GM12878 (cell line): ENCODE results near the gene HIVEP3. TPM values are rescaled to one million over a fixed set of nuclear protein-coding genes. Genes with fewer than 3 reads are reported as not detected.

Experiments
- ATAC-seq: fragments of 200-7000 bp; cut with Tn5 transposase; 3 replicates; pipeline ENCODE4 v1.9.1; 2020; ENCODE audit warnings: mild to moderate bottlenecking, moderate library complexity
- BruUV-seq: library from RNA; stranded (reverse); fragments of 400-500 nt; replicated peaks from 2 replicates; lab custom pipeline; 2021; lab: Mats Ljungman, UMichigan
- CTCF ChIA-PET: fragments of 300-600 bp; sonication (Branson Sonifier 250); formaldehyde crosslinking; extraction: SDS; loops from one replicate; lab custom pipeline; 2021; ENCODE audit warnings: inconsistent platforms; lab: Yijun Ruan, JAX
- POLR2A ChIA-PET: fragments of 350-600 bp; formaldehyde crosslinking; extraction: SDS; loops from one replicate; lab custom pipeline; 2021; ENCODE audit warnings: inconsistent platforms; lab: Charles Lee
- RAD21 ChIA-PET: fragments of 300-600 bp; sonication (Branson Sonifier 250); formaldehyde crosslinking; loops from one replicate; lab custom pipeline; 2023; ENCODE audit warnings: antibody characterized with exemption; ENCODE audit not compliant: unreplicated experiment; lab: Charles Lee
- SMC1A ChIA-PET: fragments of 300-600 bp; sonication (Branson Sonifier 250); formaldehyde crosslinking; loops from one replicate; lab custom pipeline; 2023; ENCODE audit not compliant: unreplicated experiment, uncharacterized antibody; lab: Charles Lee
- DNase-seq: peaks from one replicate; pipeline ENCODE4 v3.0.0-alpha.2; 2011; ENCODE audit warnings: low read depth, low spot score
- FAIRE-seq: peaks from 3 replicates; lab custom pipeline; 2011; peaks lifted over from hg19 to GRCh38; lab: Jason Lieb, UNC
- H2AFZ ChIP-seq: 2 replicates; pipeline ENCODE4 v1.6.0; 2011; ENCODE audit warnings: low read depth, low read length, control low read depth; ENCODE audit not compliant: control insufficient read depth
- H3K27ac ChIP-seq: 2 replicates; pipeline ENCODE4 v1.5.1; 2011; ENCODE audit warnings: control low read depth; ENCODE audit not compliant: control insufficient read depth, insufficient read depth
- H3K27me3 ChIP-seq, 2 experiments: replicated peaks in 1 of 2; 2 replicates each; pipeline versions ENCODE4 v1.6.0 to v1.6.1; 2011; ENCODE audit warnings: low read length in 1 of 2; ENCODE audit not compliant: control insufficient read depth in 2 of 2, insufficient read depth in 2 of 2
- H3K36me3 ChIP-seq, 2 experiments: 2 replicates each; pipeline ENCODE4 v1.5.1; 2011; ENCODE audit warnings: low read length in 1 of 2; ENCODE audit not compliant: control insufficient read depth in 2 of 2, insufficient read depth in 2 of 2
- H3K4me1 ChIP-seq: 2 replicates; pipeline ENCODE4 v1.6.1; 2011; ENCODE audit warnings: mild to moderate bottlenecking, low read length, moderate library complexity, mixed read lengths; ENCODE audit not compliant: control insufficient read depth, insufficient read depth
- H3K4me2 ChIP-seq: 2 replicates; pipeline ENCODE4 v1.6.0; 2011; ENCODE audit warnings: control low read depth; ENCODE audit not compliant: control insufficient read depth, insufficient read depth
- H3K4me3 ChIP-seq: fragments of 200-600 bp; sonication (generic); 2 replicates; pipeline ENCODE4 v1.5.1; 2016
- H3K79me2 ChIP-seq: 2 replicates; pipeline ENCODE4 v1.6.0; 2011; ENCODE audit warnings: low read length; ENCODE audit not compliant: control insufficient read depth, insufficient read depth
- H3K9ac ChIP-seq: 2 replicates; pipeline ENCODE4 v1.8.0; 2011; ENCODE audit warnings: low read length, control low read depth, mixed read lengths; ENCODE audit not compliant: control insufficient read depth, insufficient read depth
- H3K9me3 ChIP-seq: replicated peaks from 3 replicates; pipeline ENCODE4 v1.5.1; 2011; ENCODE audit warnings: mild to moderate bottlenecking, low read length; ENCODE audit not compliant: control insufficient read depth, insufficient read depth
- H4K20me1 ChIP-seq: 2 replicates; pipeline ENCODE4 v1.6.0; 2011; ENCODE audit not compliant: control insufficient read depth, insufficient read depth
- CEBPB ChIP-seq, 2 experiments: fragments of 150-350 bp in 1 of 2; IDR thresholded peaks; 2 replicates each; pipeline ENCODE4 v1.6.1; 2012 to 2014; ENCODE audit warnings: low read depth in 2 of 2, low read length in 2 of 2, borderline replicate concordance in 1 of 2, inconsistent platforms in 1 of 2
- HDGF ChIP-seq: fragments of 450-650 bp; IDR thresholded peaks from 2 replicates; pipeline ENCODE4 v1.6.1; 2016; ENCODE audit warnings: antibody characterized with exemption
- IKZF2 ChIP-seq, 2 experiments: fragments of 450-650 bp; IDR thresholded peaks; 2 replicates each; pipeline ENCODE4 v1.6.1; 2017; ENCODE audit warnings: mild to moderate bottlenecking in 2 of 2, moderate library complexity in 2 of 2
- MYC ChIP-seq: IDR thresholded peaks from 2 replicates; pipeline ENCODE4 v1.6.1; 2011; ENCODE audit warnings: mild to moderate bottlenecking, low read length, moderate library complexity, inconsistent platforms; ENCODE audit not compliant: insufficient read depth, insufficient replicate concordance, insufficient read length, severe bottlenecking
- RAD21 ChIP-seq: IDR thresholded peaks from 2 replicates; pipeline ENCODE4 v1.6.1; 2011; ENCODE audit warnings: mild to moderate bottlenecking, low read depth, low read length, moderate library complexity; ENCODE audit not compliant: insufficient read depth
- SMC3 ChIP-seq: IDR thresholded peaks from 2 replicates; pipeline ENCODE4 v1.6.1; 2011; ENCODE audit warnings: low read length, improper control_type of control experiment, borderline replicate concordance
- TAF1 ChIP-seq: IDR thresholded peaks from 2 replicates; pipeline ENCODE4 v1.6.1; 2011; ENCODE audit warnings: mild to moderate bottlenecking, low read depth, low read length, borderline replicate concordance
- YY1 ChIP-seq: IDR thresholded peaks from 2 replicates; pipeline ENCODE4 v1.6.1; 2011; ENCODE audit warnings: low read depth, mild to moderate bottlenecking, low read length
- WGBS: methylation state at CpG from one replicate; pipeline ENCODE4 v1.1.6; 2016; ENCODE audit warnings: low lambda C conversion rate; ENCODE audit not compliant: insufficient replicate concordance, insufficient coverage; ENCODE audit errors: missing lambda C conversion rate; 5-methylcytosine and 5-hydroxymethylcytosine counted together
- in situ Hi-C: fragments of 300-500 bp; cut with MboI; formaldehyde crosslinking; loops from 9 replicates; pipeline ENCODE4 v1.14.3; 2018; ENCODE audit warnings: mixed read lengths
- intact Hi-C: fragments of 100-400 bp; cut with micrococcal nuclease; formaldehyde crosslinking; loops from one replicate; pipeline ENCODE4 v1.14.2; 2022; ENCODE audit not compliant: unreplicated experiment
- polyA plus RNA-seq, 11 experiments: library from polyadenylated mRNA; depleted of rRNA in 4 of 11; unstranded in 6 of 11; stranded (reverse) in 5 of 11; fragments of >200 nt; fragmentation: Nextera tagmentation in 4 of 11; fragmentation: Illumina TruSeq in 1 of 11; extraction: Ambion mirVana in 4 of 11; extraction: Trizol in 1 of 11; gene quantifications; 1 replicate in 1 of 11; 2 replicates in 10 of 11; pipeline versions ENCODE4 v1.2.1 to v1.2.3, GENCODE V29; 2011 to 2016; ENCODE audit warnings: inconsistent platforms in 2 of 11, missing spikeins in 2 of 11, low read depth in 1 of 11
- total RNA-seq, 4 experiments: library from RNA; depleted of rRNA in 3 of 4; stranded (reverse); fragments of >200 nt in 3 of 4; fragmentation: Illumina TruSeq in 1 of 4; extraction: Trizol in 1 of 4; gene quantifications; 2 replicates each; pipeline versions ENCODE4 v1.2.1 to v1.2.3, GENCODE V29; 2013 to 2021
- TF ChIP-seq, protein P1 (sequence below): fragments of 450-650 bp; IDR thresholded peaks from 2 replicates; pipeline ENCODE4 v1.6.1; 2017; ENCODE audit warnings: mild to moderate bottlenecking

The HIVEP3 gene
- total and polyA plus RNA-seq, 10 of the 15 experiments (the other 5 are each of a cell fraction or from before 2014, with no cell fraction given), result 1.8 to 13.6 (median 3.8) TPM

DNA sequence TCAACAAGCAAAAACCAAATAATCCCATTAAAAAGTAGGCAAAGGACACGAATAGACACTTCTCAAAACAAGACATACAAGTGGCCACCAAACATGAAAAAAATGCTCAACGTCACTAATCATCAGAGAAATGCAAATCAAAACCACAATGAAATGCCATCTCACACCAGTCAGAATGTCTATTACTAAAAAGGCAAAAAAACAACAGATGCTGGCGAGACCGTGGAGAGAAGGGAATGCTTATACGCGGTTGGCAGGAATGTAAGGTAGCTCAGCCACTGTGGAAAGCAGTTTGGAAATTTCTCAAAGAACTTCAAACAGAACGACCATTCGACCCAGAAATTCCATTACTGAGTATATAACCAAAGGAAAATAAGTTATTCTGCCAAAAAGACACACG, 289.2 kb downstream of the HIVEP3 start:
- Histone ChIP-seq H3K79me2 (peaks cover 2% of the 10 kb centered on the region; the same call in 1 of the 2 replicates), H3K36me3 (peaks cover 0 to 3% of the 10 kb centered on the region in 2 experiments; a peak in 2 of 4 replicates), H2AFZ (no peak overlapping the region), H3K4me3 (no peak overlapping the region), H3K4me1 (peaks cover 4% of the 10 kb centered on the region), H3K4me2 (no peak overlapping the region), H3K27me3 (no peaks in the 10 kb centered on the region), H4K20me1 (no peaks in the 10 kb centered on the region), H3K9me3 (no peaks in the 10 kb centered on the region), H3K27ac (no peak overlapping the region), H3K9ac (no peak overlapping the region)
- ChIA-PET SMC1A (interaction anchor here (1.4 to 1.6 kb wide), 2 partner anchors 12 to 25 kb away, joined by 3 to 7 read pairs; no protein-coding TSS in a partner anchor), CTCF (no interaction called here), POLR2A (interaction anchor here (1.1 kb wide), 1 partner anchor 98 kb away, joined by 3 read pairs; no protein-coding TSS in a partner anchor), RAD21 (no interaction called here)
- 65% methylated on average over 9 of the region's 9 CpGs for WGBS
- no peak for ATAC-seq
- in situ Hi-C loops (no loop called here), intact Hi-C loops (no loop called here)
- TF ChIP-seq YY1, result no peak
- TF ChIP-seq IKZF2 (IDR thresholded peaks at IDR 0.05), result 0 out of 4 replicates have a peak, but pooled peaks of 1 of the 2 experiments have one; percentile 13
- no TSS peak for BruUV-seq
- DNase-seq, result no peak
- no peak for FAIRE-seq

DNA sequence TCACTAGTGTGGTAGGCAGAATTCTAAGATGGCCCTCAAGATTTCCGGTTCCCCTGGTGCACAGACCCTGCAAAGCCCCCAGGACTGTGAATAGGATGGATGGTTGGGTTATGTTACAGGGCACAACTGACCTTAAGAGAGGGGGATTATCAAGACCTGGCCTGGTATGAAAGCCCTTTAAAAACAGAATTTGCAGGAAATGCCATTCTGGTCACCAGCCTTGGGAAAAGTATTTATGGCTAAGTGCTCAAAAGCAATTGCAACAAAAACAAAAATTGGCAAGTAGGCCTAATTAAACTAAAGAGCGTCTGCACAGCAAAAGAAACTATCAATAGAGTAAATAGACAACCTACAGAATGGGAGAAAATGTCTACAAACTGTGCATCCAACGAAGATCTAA, 289.6 kb downstream of the HIVEP3 start:
- Histone ChIP-seq H2AFZ (no peak overlapping the region), H3K27ac (no peak overlapping the region), H4K20me1 (no peaks in the 10 kb centered on the region), H3K4me2 (no peak overlapping the region), H3K9ac (no peak overlapping the region), H3K9me3 (no peaks in the 10 kb centered on the region), H3K4me3 (no peak overlapping the region), H3K36me3 (peaks cover 0 to 3% of the 10 kb centered on the region in 2 experiments; a peak in 2 of 4 replicates), H3K79me2 (peaks cover 2% of the 10 kb centered on the region; the same call in 1 of the 2 replicates), H3K4me1 (peaks cover 4% of the 10 kb centered on the region), H3K27me3 (no peaks in the 10 kb centered on the region)
- ATAC-seq (no peak), FAIRE-seq (no peak), DNase-seq (no peak)
- WGBS, result 83% methylated on average over 3 of the region's 3 CpGs
- RAD21 ChIA-PET, result no interaction called here
- TF ChIP-seq HDGF (no peak), SMC3 (no peak), RAD21 (no peak), CEBPB (IDR thresholded peaks at IDR 0.05; ENCODE audit: borderline replicate concordance in 1 of 2, low read depth in 2 of 2, low read length in 2 of 2) (no peak), TAF1 (no peak), MYC (no peak)
- TF ChIP-seq, protein P1, sequence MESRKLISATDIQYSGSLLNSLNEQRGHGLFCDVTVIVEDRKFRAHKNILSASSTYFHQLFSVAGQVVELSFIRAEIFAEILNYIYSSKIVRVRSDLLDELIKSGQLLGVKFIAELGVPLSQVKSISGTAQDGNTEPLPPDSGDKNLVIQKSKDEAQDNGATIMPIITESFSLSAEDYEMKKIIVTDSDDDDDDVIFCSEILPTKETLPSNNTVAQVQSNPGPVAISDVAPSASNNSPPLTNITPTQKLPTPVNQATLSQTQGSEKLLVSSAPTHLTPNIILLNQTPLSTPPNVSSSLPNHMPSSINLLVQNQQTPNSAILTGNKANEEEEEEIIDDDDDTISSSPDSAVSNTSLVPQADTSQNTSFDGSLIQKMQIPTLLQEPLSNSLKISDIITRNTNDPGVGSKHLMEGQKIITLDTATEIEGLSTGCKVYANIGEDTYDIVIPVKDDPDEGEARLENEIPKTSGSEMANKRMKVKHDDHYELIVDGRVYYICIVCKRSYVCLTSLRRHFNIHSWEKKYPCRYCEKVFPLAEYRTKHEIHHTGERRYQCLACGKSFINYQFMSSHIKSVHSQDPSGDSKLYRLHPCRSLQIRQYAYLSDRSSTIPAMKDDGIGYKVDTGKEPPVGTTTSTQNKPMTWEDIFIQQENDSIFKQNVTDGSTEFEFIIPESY, result no peak
- POLR2A ChIA-PET, result interaction anchor here (1.1 kb wide), 1 partner anchor 98 kb away, joined by 3 read pairs; no protein-coding TSS in a partner anchor
- SMC1A ChIA-PET, result interaction anchor here (8.7 kb wide), 1 partner anchor 29 kb away, joined by 95 read pairs; no protein-coding TSS in a partner anchor
- no TSS peak for BruUV-seq
- in situ Hi-C loops, result no loop called here
- CTCF ChIA-PET, result interaction anchor here (1.5 kb wide), 1 partner anchor 25 kb away, joined by 3 read pairs; no protein-coding TSS in a partner anchor
- intact Hi-C loops, result no loop called here
